Muscle of leg (tissue), 11 donors: Measurements from ENCODE around the gene EPB41L1. TPM values are rescaled to one million over a fixed set of nuclear protein-coding genes. Genes with fewer than 3 reads are reported as not detected.
A peak's percentile ranks its signal among the peaks of the same experiment; 100 is the strongest.

ENCODE experiments used
- DNase-seq: peaks from one replicate; pipeline ENCODE4 v3.0.0; 2013
- H3K27ac ChIP-seq: one replicate; pipeline ENCODE4 v1.5.1; 2013; ENCODE audit warnings: mild to moderate bottlenecking, low read length, control low read depth
- H3K27me3 ChIP-seq: one replicate; pipeline ENCODE4 v1.6.1; 2013; ENCODE audit warnings: low read length; ENCODE audit not compliant: control insufficient read depth, insufficient read depth
- H3K36me3 ChIP-seq: one replicate; pipeline ENCODE4 v1.6.1; 2013; ENCODE audit warnings: low read length; ENCODE audit not compliant: control insufficient read depth, insufficient read depth
- H3K4me1 ChIP-seq: one replicate; pipeline ENCODE4 v1.6.1; 2013; ENCODE audit warnings: low read length; ENCODE audit not compliant: control insufficient read depth, insufficient read depth
- H3K4me3 ChIP-seq: one replicate; pipeline ENCODE4 v1.5.1; 2013; ENCODE audit warnings: low read length, control low read depth
- H3K9me3 ChIP-seq: replicated peaks from 2 replicates; pipeline ENCODE4 v1.6.1; 2013; ENCODE audit warnings: low read depth, low read length; ENCODE audit not compliant: control insufficient read depth
- WGBS: methylation state at CpG from one replicate; pipeline ENCODE4 v1.1.5; 2013; ENCODE audit warnings: missing lambda C conversion rate; ENCODE audit not compliant: insufficient coverage; 5-methylcytosine and 5-hydroxymethylcytosine counted together
- polyA plus RNA-seq, 8 donors: library from polyadenylated mRNA; unstranded; fragments of 120-200 nt; gene quantifications; one replicate each; pipeline versions ENCODE4 v1.2.1 to v1.2.3, GENCODE V29; 2013; ENCODE audit warnings: inconsistent platforms in 1 of 8, low replicate concordance in 1 of 8; ENCODE audit not compliant: insufficient read length in 8 of 8, insufficient read depth in 1 of 8
- total RNA-seq: library from RNA; stranded (reverse); fragments of 120-200 nt; gene quantifications from one replicate; pipeline ENCODE4 v1.2.4, GENCODE V29; 2013

The EPB41L1 gene
- total and polyA plus RNA-seq, 9 donors: 14.3 to 37.6 (median 25.1) TPM

- Histone ChIP-seq H3K9me3 (no peaks in the 10 kb centered on the region), H3K27me3 (no peaks in the 10 kb centered on the region), H3K36me3 (no peaks in the 10 kb centered on the region), H3K4me1 (peaks cover 17% of the 10 kb centered on the region), H3K27ac (no peak overlapping the region), H3K4me3 (no peak overlapping the region)
- 90% methylated on average over 18 of the region's 20 CpGs for WGBS
- no peak for DNase-seq
Measured at GRCh38 chr20:36264426-36265246, 110.1 kb downstream of the EPB41L1 start.

GRCh38 chr20:36266189-36266588, 111.6 kb downstream of the EPB41L1 start:
- Histone ChIP-seq H3K36me3 (no peaks in the 10 kb centered on the region), H3K27ac (no peak overlapping the region), H3K4me3 (no peak overlapping the region), H3K9me3 (no peaks in the 10 kb centered on the region), H3K4me1 (peaks cover 17% of the 10 kb centered on the region), H3K27me3 (no peaks in the 10 kb centered on the region)
- WGBS: 90% methylated on average over 2 of the region's 6 CpGs
- no peak for DNase-seq

- H3K9me3 ChIP-seq: no peaks in the 10 kb centered on the region
- 59% methylated on average over 16 of the region's 24 CpGs for WGBS
- no peak overlapping the region for H3K27ac ChIP-seq
- no peaks in the 10 kb centered on the region for H3K27me3 ChIP-seq
- H3K4me1 ChIP-seq: peaks cover 17% of the 10 kb centered on the region
- H3K36me3 ChIP-seq: no peaks in the 10 kb centered on the region
- DNase-seq: no peak
- H3K4me3 ChIP-seq: no peak overlapping the region
Measured at GRCh38 chr20:36267605-36268381, 113.3 kb downstream of the EPB41L1 start.

GRCh38 chr20:36268440-36269342, 114.2 kb downstream of the EPB41L1 start:
- Histone ChIP-seq H3K4me3 (no peak overlapping the region), H3K4me1 (peaks cover 17% of the 10 kb centered on the region), H3K27me3 (no peaks in the 10 kb centered on the region), H3K9me3 (no peaks in the 10 kb centered on the region), H3K27ac (no peak overlapping the region), H3K36me3 (no peaks in the 10 kb centered on the region)
- peak; percentile 52 for DNase-seq
- WGBS: 36% methylated on average over 5 of the region's 10 CpGs

- no peak overlapping the region for H3K4me3 ChIP-seq
- H3K4me1 ChIP-seq: peaks cover 19% of the 10 kb centered on the region
- H3K27ac ChIP-seq: no peak overlapping the region
- no CpG with 5 or more reads among the region's 2 CpGs for WGBS
- no peak for DNase-seq
- H3K27me3 ChIP-seq: peaks cover 6% of the 10 kb centered on the region
- no peaks in the 10 kb centered on the region for H3K36me3 ChIP-seq
- H3K9me3 ChIP-seq: no peaks in the 10 kb centered on the region
Measured at GRCh38 chr20:36269507-36269906, 115.0 kb downstream of the EPB41L1 start.

- no peak for DNase-seq
- Histone ChIP-seq H3K27ac (no peak overlapping the region), H3K4me1 (peaks cover 19% of the 10 kb centered on the region), H3K27me3 (peaks cover 7% of the 10 kb centered on the region), H3K9me3 (no peaks in the 10 kb centered on the region), H3K4me3 (no peak overlapping the region), H3K36me3 (no peaks in the 10 kb centered on the region)
- 78% methylated on average over 12 of the region's 20 CpGs for WGBS
Measured at GRCh38 chr20:36270744-36271638, 116.5 kb downstream of the EPB41L1 start.

GRCh38 chr20:36271639-36272546, 117.4 kb downstream of the EPB41L1 start:
- H3K9me3 ChIP-seq: no peaks in the 10 kb centered on the region
- H3K4me1 ChIP-seq: peaks cover 19% of the 10 kb centered on the region
- no peaks in the 10 kb centered on the region for H3K36me3 ChIP-seq
- H3K27me3 ChIP-seq: peaks cover 7% of the 10 kb centered on the region
- H3K27ac ChIP-seq: no peak overlapping the region
- DNase-seq: no peak
- WGBS: 72% methylated on average over 11 of the region's 21 CpGs
- no peak overlapping the region for H3K4me3 ChIP-seq

- H3K9me3 ChIP-seq: no peaks in the 10 kb centered on the region
- no peaks in the 10 kb centered on the region for H3K36me3 ChIP-seq
- 87% methylated on average over 7 of the region's 12 CpGs for WGBS
- H3K27me3 ChIP-seq: peaks cover 9% of the 10 kb centered on the region
- H3K4me1 ChIP-seq: peaks cover 15% of the 10 kb centered on the region
- H3K27ac ChIP-seq: no peak overlapping the region
- no peak overlapping the region for H3K4me3 ChIP-seq
- DNase-seq: no peak
Measured at GRCh38 chr20:36272547-36273220, 118.1 kb downstream of the EPB41L1 start.
